HL-60 (cell line): ENCODE results near the gene KRTAP5-3.

ENCODE experiments used
- DNase-seq, 2 experiments: peaks; one replicate each; pipeline ENCODE4 v3.0.0-alpha.2; 2010 to 2020; ENCODE audit warnings: low read depth in 1 of 2, low spot score in 1 of 2
- H3K27ac ChIP-seq: fragments of 250-450 bp; sonication (Bioruptor Pico); replicated peaks from 2 replicates; pipeline ENCODE4 v1.5.1; 2020; ENCODE audit warnings: mild to moderate bottlenecking, moderate library complexity
- H3K27me3 ChIP-seq: fragments of 250-450 bp; sonication (Bioruptor Pico); 2 replicates; pipeline ENCODE4 v1.5.1; 2021; ENCODE audit warnings: mild to moderate bottlenecking, moderate library complexity; ENCODE audit not compliant: insufficient read depth, poor library complexity, severe bottlenecking
- H3K4me3 ChIP-seq: replicated peaks from 2 replicates; pipeline ENCODE4 v1.5.1; 2011; ENCODE audit warnings: mild to moderate bottlenecking, control low read depth, low read length; ENCODE audit not compliant: insufficient read depth
- CTCF ChIP-seq: IDR thresholded peaks from one replicate; pipeline ENCODE4 v1.5.1; 2011; ENCODE audit warnings: low read length, control low read depth, inconsistent platforms; ENCODE audit not compliant: insufficient read depth
- GABPA ChIP-seq: IDR thresholded peaks from 2 replicates; pipeline ENCODE4 v1.6.1; 2012; ENCODE audit warnings: low read depth
- POLR2AphosphoS5 ChIP-seq: IDR thresholded peaks from 2 replicates; pipeline ENCODE4 v1.6.1; 2012; ENCODE audit warnings: low read depth
- REST ChIP-seq: IDR thresholded peaks from 2 replicates; pipeline ENCODE4 v1.6.1; 2012; ENCODE audit warnings: low read depth; ENCODE audit not compliant: insufficient replicate concordance
- SPI1 ChIP-seq: IDR thresholded peaks from 2 replicates; pipeline ENCODE4 v1.6.1; 2012; ENCODE audit warnings: low read depth, mild to moderate bottlenecking, borderline replicate concordance

The KRTAP5-3 gene

GRCh38 chr11:1630271-1630670 lies 22.0 kb upstream of the KRTAP5-3 start:
- TF ChIP-seq GABPA (no peak), CTCF (no peak), POLR2AphosphoS5 (no peak), SPI1 (no peak), REST (no peak)
- H3K27ac ChIP-seq: no peak overlapping the region
- no peak for DNase-seq
- H3K4me3 ChIP-seq: no peak overlapping the region
- peaks cover 24% of the 10 kb centered on the region for H3K27me3 ChIP-seq

- DNase-seq: no peak
- H3K27me3 ChIP-seq: peaks cover 24% of the 10 kb centered on the region
- TF ChIP-seq GABPA: no peak
- TF ChIP-seq REST: no peak
- no peak for TF ChIP-seq SPI1
- no peak for TF ChIP-seq CTCF
- TF ChIP-seq POLR2AphosphoS5: no peak
- no peak within 1 kb of the TSS for H3K27ac ChIP-seq
- no peak within 1 kb of the TSS for H3K4me3 ChIP-seq
Measured at GRCh38 chr11:1629326-1630185, 21.3 kb upstream of the KRTAP5-3 start, which contains the start of gene KRTAP5-5. KRTAP5-5 (plus strand) TSS chr11:1629775; CDS start chr11:1629841, 66 bp downstream.

- H3K27ac ChIP-seq: no peak overlapping the region
- peaks cover 24% of the 10 kb centered on the region for H3K27me3 ChIP-seq
- peak; percentile 8 to 39 for DNase-seq
- H3K4me3 ChIP-seq: no peak overlapping the region
- no peak for TF ChIP-seq REST
- no peak for TF ChIP-seq POLR2AphosphoS5
- TF ChIP-seq SPI1: no peak
- TF ChIP-seq GABPA: no peak
- peak; percentile 94 for TF ChIP-seq CTCF
Measured at GRCh38 chr11:1628506-1629325, 20.5 kb upstream of the KRTAP5-3 start.
